Loucy (cell line): Measurements from ENCODE around the gene NKX2-8.

Experiments used
- H2AFZ ChIP-seq: fragments of 200-600 bp; sonication (generic); 2 replicates; pipeline ENCODE4 v1.6.0; 2016; ENCODE audit warnings: antibody characterized with exemption, mild to moderate bottlenecking, low read length, moderate library complexity
- H3F3A ChIP-seq: fragments of 200-600 bp; 2 replicates; pipeline ENCODE4 v1.6.0; 2016; ENCODE audit warnings: antibody characterized with exemption, low read depth, mild to moderate bottlenecking
- H3K27me3 ChIP-seq: fragments of 200-600 bp; sonication (generic); 2 replicates; pipeline ENCODE4 v1.6.1; 2014; ENCODE audit warnings: low read length, mild to moderate bottlenecking; ENCODE audit not compliant: insufficient read depth, poor library complexity, severe bottlenecking
- H3K36me3 ChIP-seq: fragments of 200-600 bp; sonication (generic); 2 replicates; pipeline ENCODE4 v1.6.1; 2016; ENCODE audit warnings: low read length; ENCODE audit not compliant: insufficient read depth
- H3K4me1 ChIP-seq: fragments of 200-600 bp; sonication (generic); 2 replicates; pipeline ENCODE4 v1.5.1; 2014; ENCODE audit warnings: low read length, mild to moderate bottlenecking; ENCODE audit not compliant: insufficient read depth, poor library complexity, severe bottlenecking
- H3K4me2 ChIP-seq: fragments of 200-600 bp; sonication (generic); 2 replicates; pipeline ENCODE4 v1.6.0; 2014; ENCODE audit warnings: antibody characterized with exemption, low read length, low read depth, mild to moderate bottlenecking; ENCODE audit not compliant: poor library complexity, severe bottlenecking
- H3K4me3 ChIP-seq: fragments of 200-600 bp; sonication (generic); 2 replicates; pipeline ENCODE4 v1.5.1; 2014; ENCODE audit warnings: low read length, mild to moderate bottlenecking, mixed read lengths; ENCODE audit not compliant: poor library complexity, severe bottlenecking
- H3K79me2 ChIP-seq: fragments of 200-600 bp; sonication (generic); 2 replicates; pipeline ENCODE4 v1.6.1; 2014; ENCODE audit warnings: low read length; ENCODE audit not compliant: insufficient read depth
- H3K9ac ChIP-seq: fragments of 200-600 bp; sonication (generic); 2 replicates; pipeline ENCODE4 v1.6.0; 2014; ENCODE audit warnings: mild to moderate bottlenecking, low read depth, low read length, moderate library complexity; ENCODE audit not compliant: poor library complexity, severe bottlenecking
- H3K9me2 ChIP-seq: fragments of 200-600 bp; sonication (generic); replicated peaks from 2 replicates; pipeline ENCODE4 v1.6.1; 2016; ENCODE audit warnings: low read depth, low read length, mixed read lengths
- H3K9me3 ChIP-seq: fragments of 200-600 bp; sonication (generic); 2 replicates; pipeline ENCODE4 v1.6.1; 2014; ENCODE audit warnings: mild to moderate bottlenecking, antibody characterized with exemption, low read length, low read depth; ENCODE audit not compliant: insufficient read depth
- H4K20me1 ChIP-seq: fragments of 200-600 bp; sonication (generic); 2 replicates; pipeline ENCODE4 v1.6.0; 2014; ENCODE audit warnings: antibody characterized with exemption, low read length, mild to moderate bottlenecking; ENCODE audit not compliant: insufficient read depth, poor library complexity, severe bottlenecking
- CTCF ChIP-seq: fragments of 200-600 bp; sonication (generic); conservative IDR thresholded peaks from 2 replicates; pipeline ENCODE4 v1.5.1; 2014; ENCODE audit warnings: mild to moderate bottlenecking, antibody characterized with exemption, low read length
- EZH2phosphoT487 ChIP-seq: fragments of 200-600 bp; IDR thresholded peaks from 2 replicates; pipeline ENCODE4 v1.6.1; 2018; ENCODE audit warnings: antibody characterized with exemption, mild to moderate bottlenecking, moderate library complexity, borderline replicate concordance

The NKX2-8 gene

DNA sequence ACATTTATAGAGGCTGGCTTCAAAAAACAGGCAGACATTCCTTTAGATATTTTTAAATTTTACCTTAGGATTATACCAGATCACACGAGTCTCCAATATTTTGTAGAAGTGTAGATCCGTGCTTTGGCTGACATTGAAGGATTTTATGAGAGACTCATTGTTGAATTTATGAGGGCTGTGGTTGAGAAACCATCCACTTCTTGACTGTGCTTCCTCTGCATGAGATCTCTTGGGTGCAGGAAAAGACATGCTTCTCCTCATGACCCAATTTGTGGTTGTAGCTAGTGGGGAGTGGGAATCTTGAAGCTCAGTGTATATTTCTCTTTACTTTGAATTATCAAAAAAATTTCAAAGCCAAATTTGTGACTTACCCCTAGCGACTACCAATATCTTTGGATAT lies 36.7 kb upstream of the NKX2-8 start:
- TF ChIP-seq EZH2phosphoT487 (no peak), CTCF (no peak)
- H2AFZ ChIP-seq: no peak overlapping the region
- H3K36me3 ChIP-seq: no peaks in the 10 kb centered on the region
- no peaks in the 10 kb centered on the region for H3K9me2 ChIP-seq
- no peaks in the 10 kb centered on the region for H3K27me3 ChIP-seq
- H3K4me1 ChIP-seq: peaks cover 13% of the 10 kb centered on the region
- no peak overlapping the region for H3K4me3 ChIP-seq
- no peak overlapping the region for H3K9ac ChIP-seq
- H3K9me3 ChIP-seq: no peaks in the 10 kb centered on the region
- H3K79me2 ChIP-seq: no peaks in the 10 kb centered on the region
- no peaks in the 10 kb centered on the region for H3F3A ChIP-seq
- H3K4me2 ChIP-seq: peak overlapping the region; percentile 36
- no peaks in the 10 kb centered on the region for H4K20me1 ChIP-seq

DNA sequence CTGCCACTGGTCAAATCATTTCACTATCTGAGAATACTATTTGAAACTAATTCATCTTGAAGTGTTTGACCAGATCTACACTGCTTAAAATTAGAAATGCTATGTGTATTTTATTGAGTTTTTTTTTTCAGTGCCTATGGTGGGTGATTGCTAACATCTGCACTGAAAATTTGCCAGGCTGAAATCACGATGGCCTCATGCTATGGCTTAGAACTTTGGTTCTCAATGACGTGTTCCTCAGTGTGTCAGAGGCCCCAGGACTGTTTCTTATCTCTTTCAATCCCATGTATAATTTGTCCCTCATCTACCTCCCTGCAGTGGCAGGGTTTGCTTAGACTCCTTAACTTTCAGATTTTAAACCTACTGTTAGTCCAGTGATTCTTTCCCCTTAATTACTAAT lies 36.2 kb upstream of the NKX2-8 start:
- Histone ChIP-seq H3K4me1 (peaks cover 13% of the 10 kb centered on the region), H3K9me2 (no peaks in the 10 kb centered on the region), H3K27me3 (no peaks in the 10 kb centered on the region), H3K9me3 (no peaks in the 10 kb centered on the region), H3K36me3 (no peaks in the 10 kb centered on the region), H3K9ac (no peak overlapping the region), H3F3A (no peaks in the 10 kb centered on the region), H3K79me2 (no peaks in the 10 kb centered on the region), H3K4me3 (no peak overlapping the region), H2AFZ (no peak overlapping the region), H4K20me1 (no peaks in the 10 kb centered on the region), H3K4me2 (peak overlapping the region; percentile 36)
- TF ChIP-seq EZH2phosphoT487 (no peak), CTCF (no peak)

- H3F3A ChIP-seq: no peaks in the 10 kb centered on the region
- no peaks in the 10 kb centered on the region for H3K9me2 ChIP-seq
- H3K4me1 ChIP-seq: peaks cover 13% of the 10 kb centered on the region
- TF ChIP-seq CTCF: no peak
- no peak for TF ChIP-seq EZH2phosphoT487
- H2AFZ ChIP-seq: no peak overlapping the region
- H3K36me3 ChIP-seq: no peaks in the 10 kb centered on the region
- H3K4me2 ChIP-seq: no peak overlapping the region
- H3K9me3 ChIP-seq: no peaks in the 10 kb centered on the region
- H3K4me3 ChIP-seq: no peak overlapping the region
- H4K20me1 ChIP-seq: no peaks in the 10 kb centered on the region
- H3K79me2 ChIP-seq: no peaks in the 10 kb centered on the region
- no peaks in the 10 kb centered on the region for H3K27me3 ChIP-seq
- H3K9ac ChIP-seq: no peak overlapping the region
Observed at GRCh38 chr14:36617824-36618223, 35.4 kb upstream of the NKX2-8 start.
